Posterior vena cava (tissue), 2 donors: ENCODE measurements around the gene ITGB2. TPM values are rescaled to one million over a fixed set of nuclear protein-coding genes. Genes with fewer than 3 reads are reported as not detected.

Source experiments
- DNase-seq: peaks from one replicate; pipeline ENCODE4 v3.0.0-alpha.2; 2020; ENCODE audit warnings: low spot score
- intact Hi-C, 2 donors: fragments of 100-400 bp; cut with DNase I; formaldehyde crosslinking; loops; one replicate each; pipeline versions ENCODE4 v1.14.1 to v1.14.2; 2022 to 2023
- total RNA-seq, 2 donors: library from RNA; stranded (reverse); fragmentation: NEBNext Ultra II Directional; extraction: Animal tissue kit (Norgen Biotek cat#: 25700); gene quantifications; one replicate each; pipeline ENCODE4 v1.2.1, GENCODE V29; 2021
- donor health status: DM: yes; HTN: yes; CAD: no.
- donor health status: DM: yes; HTN: yes; CAD: no.

The ITGB2 gene
- total RNA-seq, 2 donors from 2014 or later = 47.9 to 122 TPM

DNA sequence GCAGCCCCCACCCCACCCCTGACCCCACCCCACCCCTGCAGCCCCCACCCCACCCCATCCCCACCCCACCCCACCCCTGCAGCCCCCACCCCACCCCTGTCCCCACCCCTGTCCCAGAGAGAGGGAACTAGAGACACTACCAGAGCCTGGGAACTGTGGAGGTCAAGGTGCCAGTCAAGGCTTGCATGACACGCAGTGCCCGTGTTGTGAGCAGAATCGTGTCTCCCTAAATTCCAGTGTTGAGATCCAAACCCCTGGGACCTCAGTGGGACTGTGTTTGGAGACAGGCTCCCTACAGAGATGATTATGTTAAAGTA lies 84.4 kb downstream of the ITGB2 start:
- intact Hi-C loops = no loop called here
- DNase-seq = no peak

Other genes with a start within 250 kb of the ITGB2 start
- gene KRTAP12-1, start 238.7 kb downstream of the ITGB2 start, total RNA-seq = not detected
- gene KRTAP10-12, start 223.7 kb downstream of the ITGB2 start, total RNA-seq = not detected
- gene TSPEAR, start 209.3 kb downstream of the ITGB2 start, total RNA-seq = under 1 TPM; 0.14 to 0.48 TPM
- 10 to 100 TPM; 72.6 to 75.6 TPM for gene UBE2G2, start 119.1 kb downstream of the ITGB2 start, total RNA-seq
- 10 to 100 TPM; 53.5 to 58.3 TPM for gene SUMO3, start 102.8 kb downstream of the ITGB2 start, total RNA-seq
- 100 to 1,000 TPM; 202 to 246 TPM for gene PTTG1IP, start 47.2 kb downstream of the ITGB2 start, total RNA-seq
- gene SLX9, start 19.1 kb upstream of the ITGB2 start, total RNA-seq = 10 to 100 TPM; 25.8 to 31.6 TPM
- 10 to 100 TPM; 72.4 to 85.6 TPM for gene ADARB1, start 153.7 kb upstream of the ITGB2 start, total RNA-seq